Endothelial cell of umbilical vein (primary cell): ENCODE results near the gene ART5. TPM values are rescaled to one million over a fixed set of nuclear protein-coding genes. Genes with fewer than 3 reads are reported as not detected.

ENCODE experiments used
- BruUV-seq: library from RNA; stranded (reverse); fragments of 400-500 nt; replicated peaks from 2 replicates; lab custom pipeline; 2021; lab: Mats Ljungman, UMichigan
- CTCF ChIA-PET: fragments of 300-600, 350-600 bp; sonication (Branson Sonifier 250); formaldehyde crosslinking; loops from one replicate; lab custom pipeline; 2021; ENCODE audit warnings: antibody characterized with exemption, inconsistent platforms; lab: Charles Lee
- POLR2A ChIA-PET: fragments of 300-600, 350-600 bp; sonication (Branson Sonifier 250); formaldehyde crosslinking; loops from one replicate; lab custom pipeline; 2021; ENCODE audit warnings: antibody characterized with exemption, inconsistent platforms; lab: Charles Lee
- DNase-seq: peaks from one replicate; pipeline ENCODE4 v3.0.0-alpha.2; 2011; ENCODE audit warnings: low read depth, low spot score
- FAIRE-seq: peaks from 2 replicates; lab custom pipeline; 2011; peaks lifted over from hg19 to GRCh38; lab: Jason Lieb, UNC
- H2AFZ ChIP-seq: 2 replicates; pipeline ENCODE4 v1.6.0; 2012; ENCODE audit warnings: low read depth, low read length, control low read depth, inconsistent platforms
- H3K27ac ChIP-seq: 2 replicates; pipeline ENCODE4 v1.5.1; 2011; ENCODE audit warnings: low read depth, mild to moderate bottlenecking, control low read depth, low read length, moderate library complexity; ENCODE audit not compliant: insufficient read depth
- H3K27me3 ChIP-seq, 2 experiments: 2 replicates each; pipeline versions ENCODE4 v1.6.0 to v1.6.1; 2011; ENCODE audit warnings: low read length in 2 of 2, mixed read lengths in 1 of 2; ENCODE audit not compliant: control insufficient read depth in 2 of 2, insufficient read depth in 2 of 2
- H3K36me3 ChIP-seq, 2 experiments: 2 replicates in 1 of 2; 3 replicates in 1 of 2; pipeline ENCODE4 v1.5.1; 2011; ENCODE audit warnings: low read length in 2 of 2, mild to moderate bottlenecking in 1 of 2, moderate library complexity in 1 of 2; ENCODE audit not compliant: control insufficient read depth in 2 of 2, insufficient read depth in 2 of 2; ENCODE audit errors: extremely low read depth in 1 of 2
- H3K4me1 ChIP-seq: 3 replicates; pipeline ENCODE4 v1.5.1; 2011; ENCODE audit warnings: mild to moderate bottlenecking, low read length; ENCODE audit not compliant: control insufficient read depth, insufficient read depth; ENCODE audit errors: extremely low read depth
- H3K4me2 ChIP-seq: 2 replicates; pipeline ENCODE4 v1.6.1; 2011; ENCODE audit warnings: low read length, control low read depth, mixed read lengths; ENCODE audit not compliant: insufficient read depth
- H3K4me3 ChIP-seq, 3 experiments: fragments of 200-600 bp in 1 of 3; sonication (generic), shearing (Covaris generic) in 1 of 3; replicated peaks in 1 of 3; 2 replicates each; pipeline ENCODE4 v1.5.1; 2011 to 2016; ENCODE audit warnings: control low read depth in 3 of 3, low read length in 3 of 3, mild to moderate bottlenecking in 2 of 3, inconsistent platforms in 1 of 3, low read depth in 1 of 3, moderate library complexity in 1 of 3; ENCODE audit not compliant: insufficient read depth in 1 of 3
- H3K79me2 ChIP-seq: 2 replicates; pipeline ENCODE4 v1.6.0; 2012; ENCODE audit warnings: low read length, inconsistent platforms; ENCODE audit not compliant: control insufficient read depth, insufficient read depth
- H3K9ac ChIP-seq: replicated peaks from 2 replicates; pipeline ENCODE3; 2011; ENCODE audit warnings: low read length, control low read depth; ENCODE audit not compliant: insufficient read depth; ENCODE audit errors: extremely low read depth
- H3K9me1 ChIP-seq: replicated peaks from 3 replicates; pipeline ENCODE4 v1.6.0; 2011; ENCODE audit warnings: mild to moderate bottlenecking, low read length; ENCODE audit not compliant: control insufficient read depth, insufficient read depth; ENCODE audit errors: extremely low read depth
- H3K9me3 ChIP-seq: replicated peaks from 2 replicates; pipeline ENCODE4 v1.5.1; 2012; ENCODE audit warnings: low read length, inconsistent platforms; ENCODE audit not compliant: control insufficient read depth, insufficient read depth
- H4K20me1 ChIP-seq: replicated peaks from 2 replicates; pipeline ENCODE3; 2011; ENCODE audit warnings: mild to moderate bottlenecking, low read length; ENCODE audit not compliant: control insufficient read depth, insufficient read depth; ENCODE audit errors: extremely low read depth
- CTCF ChIP-seq, 2 donors: IDR thresholded peaks; 1 replicate in 1 of 2; 2 replicates in 1 of 2; pipeline ENCODE4 v1.5.1; 2011; ENCODE audit warnings: low read length in 2 of 2, mild to moderate bottlenecking in 2 of 2, moderate library complexity in 2 of 2, control low read depth in 1 of 2, inconsistent platforms in 1 of 2, low read depth in 1 of 2; ENCODE audit not compliant: insufficient read depth in 1 of 2; ENCODE audit errors: extremely low read depth in 1 of 2
- EZH2 ChIP-seq: IDR thresholded peaks from 2 replicates; pipeline ENCODE4 v1.6.1; 2012; ENCODE audit warnings: borderline replicate concordance, low read depth, mild to moderate bottlenecking, moderate library complexity, low read length, inconsistent platforms; ENCODE audit not compliant: severe bottlenecking
- FOS ChIP-seq: IDR thresholded peaks from 2 replicates; pipeline ENCODE4 v1.6.1; 2011; ENCODE audit warnings: mild to moderate bottlenecking, low read length, moderate library complexity, borderline replicate concordance; ENCODE audit not compliant: insufficient read depth
- GATA2 ChIP-seq: IDR thresholded peaks from 2 replicates; pipeline ENCODE4 v1.7.0; 2011; ENCODE audit warnings: low read depth, mild to moderate bottlenecking, moderate library complexity, mixed read lengths, low read length; ENCODE audit not compliant: insufficient read length, insufficient read depth
- JUN ChIP-seq: IDR thresholded peaks from 2 replicates; pipeline ENCODE4 v1.6.1; 2011; ENCODE audit warnings: borderline replicate concordance, low read depth; ENCODE audit not compliant: insufficient read length, insufficient read depth
- MAX ChIP-seq: IDR thresholded peaks from 2 replicates; pipeline ENCODE4 v1.6.1; 2011; ENCODE audit not compliant: insufficient read depth, insufficient read length
- MYC ChIP-seq: IDR thresholded peaks from one replicate; pipeline ENCODE4 v1.6.1; 2011; ENCODE audit warnings: mild to moderate bottlenecking, low read depth, low read length
- POLR2A ChIP-seq: IDR thresholded peaks from 2 replicates; pipeline ENCODE4 v1.6.1; 2012; ENCODE audit warnings: low read depth, mild to moderate bottlenecking, control low read depth, low read length
- POLR2AphosphoS5 ChIP-seq: IDR thresholded peaks from 2 replicates; pipeline ENCODE4 v1.6.1; 2012; ENCODE audit warnings: low read depth, mild to moderate bottlenecking, control low read depth, low read length, moderate library complexity; ENCODE audit not compliant: insufficient read depth
- dilution Hi-C: fragments of 300-500 bp; cut with MboI; formaldehyde crosslinking; loops from one replicate; pipeline ENCODE4 v1.15.0; 2019; ENCODE audit warnings: low sequenced_read_pairs; ENCODE audit not compliant: extremely low pct_ligation_motif_present
- intact Hi-C: fragments of 100-400 bp; cut with micrococcal nuclease; formaldehyde crosslinking; loops from one replicate; pipeline ENCODE4 v1.10.0; 2022
- polyA plus RNA-seq, 4 experiments: library from polyadenylated mRNA; depleted of rRNA in 3 of 4; stranded (reverse) in 3 of 4; unstranded in 1 of 4; fragments of >200 nt; gene quantifications; 2 replicates each; pipeline versions ENCODE4 v1.2.1 to v1.2.3, GENCODE V29; 2011 to 2012; ENCODE audit warnings: missing spikeins in 1 of 4
- total RNA-seq: library from RNA; stranded (reverse); gene quantifications from 2 replicates; pipeline ENCODE4 v1.2.3, GENCODE V29; 2021

Gene ART5
- total and polyA plus RNA-seq, 2 donors (not counting 3 experiments of a cell fraction or from before 2014, with no cell fraction given): not detected

- FAIRE-seq (no peak), DNase-seq (no peak)
- no peak overlapping the region for H2AFZ ChIP-seq
- intact Hi-C loops (no loop called here), dilution Hi-C loops (no loop called here)
- H3K4me2 ChIP-seq: no peak overlapping the region
- no peaks in the 10 kb centered on the region for H4K20me1 ChIP-seq
- ChIA-PET CTCF (interaction anchor here (1.5 kb wide), 1 partner anchor 17 kb away, joined by 5 read pairs; no protein-coding TSS in a partner anchor), POLR2A (no interaction called here)
- H3K79me2 ChIP-seq: no peaks in the 10 kb centered on the region
- H3K27me3 ChIP-seq: no peaks in the 10 kb centered on the region
- H3K27ac ChIP-seq: no peak overlapping the region
- no peaks in the 10 kb centered on the region for H3K4me1 ChIP-seq
- no peaks in the 10 kb centered on the region for H3K9me3 ChIP-seq
- H3K9me1 ChIP-seq: no peaks in the 10 kb centered on the region
- BruUV-seq: no TSS peak
- no peak overlapping the region for H3K9ac ChIP-seq
- no peak overlapping the region for H3K4me3 ChIP-seq
- H3K36me3 ChIP-seq: no peaks in the 10 kb centered on the region
- TF ChIP-seq POLR2A: no peak
- no peak for TF ChIP-seq GATA2
- no peak for TF ChIP-seq MAX
- no peak for TF ChIP-seq MYC
- TF ChIP-seq EZH2: no peak
- TF ChIP-seq FOS: no peak
Measured at GRCh38 chr11:3627291-3627690, 14.5 kb downstream of the ART5 start.

- no peaks in the 10 kb centered on the region for H3K9me3 ChIP-seq
- H2AFZ ChIP-seq: no peak overlapping the region
- H3K4me2 ChIP-seq: no peak overlapping the region
- H4K20me1 ChIP-seq: no peaks in the 10 kb centered on the region
- TF ChIP-seq POLR2AphosphoS5 (no peak), EZH2 (no peak), JUN (no peak), MYC (no peak), CTCF (IDR thresholded peaks at IDR 0.05; ENCODE audit: extremely low read depth in 1 of 2, insufficient read depth in 1 of 2, low read depth in 1 of 2, low read length in 2 of 2) (no peak), MAX (no peak), GATA2 (no peak), POLR2A (no peak), FOS (no peak)
- DNase-seq (no peak), FAIRE-seq (no peak)
- BruUV-seq: no TSS peak
- H3K4me3 ChIP-seq: no peak overlapping the region
- POLR2A ChIA-PET: no interaction called here
- H3K9me1 ChIP-seq: no peaks in the 10 kb centered on the region
- no peaks in the 10 kb centered on the region for H3K27me3 ChIP-seq
- dilution Hi-C loops: no loop called here
- no peak overlapping the region for H3K9ac ChIP-seq
- no peaks in the 10 kb centered on the region for H3K4me1 ChIP-seq
- intact Hi-C loops: no loop called here
- H3K36me3 ChIP-seq: no peaks in the 10 kb centered on the region
- H3K27ac ChIP-seq: no peak overlapping the region
- H3K79me2 ChIP-seq: no peaks in the 10 kb centered on the region
- CTCF ChIA-PET: interaction anchor here (1.5 kb wide), 1 partner anchor 16 kb away, joined by 5 read pairs; no protein-coding TSS in a partner anchor
Measured at GRCh38 chr11:3626250-3626960, 15.4 kb downstream of the ART5 start.
